ENCODE data around the gene CASQ1. TPM values are rescaled to one million over a fixed set of nuclear protein-coding genes. Genes with fewer than 3 reads are reported as not detected.

Gene CASQ1
- total RNA-seq, 1 donor from 2014 or later: 0.25 TPM

DNA sequence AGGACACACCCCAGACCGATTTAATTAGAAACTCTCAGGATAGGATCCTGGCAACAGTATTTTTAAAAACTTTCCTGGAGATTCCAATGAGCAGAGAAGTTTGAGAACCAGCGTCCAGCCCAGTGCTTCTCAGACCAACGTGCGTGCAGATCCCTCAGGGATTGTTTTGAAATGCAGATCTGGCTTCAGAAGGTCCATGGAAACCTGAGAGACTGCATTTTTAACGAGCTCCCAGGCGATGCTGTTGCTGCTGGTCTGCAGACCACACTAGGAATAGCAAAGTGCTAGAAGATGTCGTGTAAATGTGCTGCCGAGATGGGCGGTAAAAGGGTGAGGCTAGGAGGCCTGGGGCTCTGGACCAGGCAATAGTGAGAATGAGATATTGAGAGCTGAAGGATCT is 18.4 kb upstream of the CASQ1 start:
- Mint-ChIP-seq H3K4me1 (ENCODE audit: low read depth) (peaks cover 28% of the 10 kb centered on the region), H3K9me3 (ENCODE audit: low read depth) (no peaks in the 10 kb centered on the region), H3K27ac (ENCODE audit: unreplicated experiment) (no peak overlapping the region), H3K36me3 (ENCODE audit: low read depth) (no peaks in the 10 kb centered on the region), H3K27me3 (ENCODE audit: low read depth) (peaks cover 4% of the 10 kb centered on the region), H3K4me3 (ENCODE audit: unreplicated experiment) (no peak overlapping the region)
- TF ChIP-seq, protein P1, sequence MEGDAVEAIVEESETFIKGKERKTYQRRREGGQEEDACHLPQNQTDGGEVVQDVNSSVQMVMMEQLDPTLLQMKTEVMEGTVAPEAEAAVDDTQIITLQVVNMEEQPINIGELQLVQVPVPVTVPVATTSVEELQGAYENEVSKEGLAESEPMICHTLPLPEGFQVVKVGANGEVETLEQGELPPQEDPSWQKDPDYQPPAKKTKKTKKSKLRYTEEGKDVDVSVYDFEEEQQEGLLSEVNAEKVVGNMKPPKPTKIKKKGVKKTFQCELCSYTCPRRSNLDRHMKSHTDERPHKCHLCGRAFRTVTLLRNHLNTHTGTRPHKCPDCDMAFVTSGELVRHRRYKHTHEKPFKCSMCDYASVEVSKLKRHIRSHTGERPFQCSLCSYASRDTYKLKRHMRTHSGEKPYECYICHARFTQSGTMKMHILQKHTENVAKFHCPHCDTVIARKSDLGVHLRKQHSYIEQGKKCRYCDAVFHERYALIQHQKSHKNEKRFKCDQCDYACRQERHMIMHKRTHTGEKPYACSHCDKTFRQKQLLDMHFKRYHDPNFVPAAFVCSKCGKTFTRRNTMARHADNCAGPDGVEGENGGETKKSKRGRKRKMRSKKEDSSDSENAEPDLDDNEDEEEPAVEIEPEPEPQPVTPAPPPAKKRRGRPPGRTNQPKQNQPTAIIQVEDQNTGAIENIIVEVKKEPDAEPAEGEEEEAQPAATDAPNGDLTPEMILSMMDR (IDR thresholded peaks at IDR 0.05): no peak
- no peak for DNase-seq (ENCODE audit: low spot score)

DNA sequence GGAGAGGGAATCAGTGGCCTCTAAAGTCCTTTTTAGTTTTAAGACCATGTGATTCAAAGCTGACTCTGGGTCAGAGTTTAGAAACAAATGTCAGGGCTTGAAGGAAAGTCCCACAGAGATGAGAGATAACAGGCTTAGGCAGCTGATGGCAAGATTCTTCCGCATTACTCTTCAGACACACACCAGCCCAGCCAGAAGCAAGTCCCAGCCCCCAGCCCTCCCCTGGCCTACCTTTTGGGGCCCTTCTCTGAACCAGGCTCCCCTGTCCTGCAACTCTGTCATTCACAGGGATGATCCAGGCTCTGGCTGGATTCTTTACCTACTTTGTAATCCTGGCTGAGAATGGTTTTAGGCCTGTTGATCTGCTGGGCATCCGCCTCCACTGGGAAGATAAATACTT is 13.1 kb upstream of the CASQ1 start:
- TF ChIP-seq, protein P1 (IDR thresholded peaks at IDR 0.05): no peak
- Mint-ChIP-seq H3K9me3 (ENCODE audit: low read depth) (no peaks in the 10 kb centered on the region), H3K4me3 (ENCODE audit: unreplicated experiment) (no peak overlapping the region), H3K27me3 (ENCODE audit: low read depth) (peaks cover 11% of the 10 kb centered on the region), H3K27ac (ENCODE audit: unreplicated experiment) (no peak overlapping the region), H3K36me3 (ENCODE audit: low read depth) (no peaks in the 10 kb centered on the region), H3K4me1 (ENCODE audit: low read depth) (no peaks in the 10 kb centered on the region)
- DNase-seq (ENCODE audit: low spot score): no peak

DNA sequence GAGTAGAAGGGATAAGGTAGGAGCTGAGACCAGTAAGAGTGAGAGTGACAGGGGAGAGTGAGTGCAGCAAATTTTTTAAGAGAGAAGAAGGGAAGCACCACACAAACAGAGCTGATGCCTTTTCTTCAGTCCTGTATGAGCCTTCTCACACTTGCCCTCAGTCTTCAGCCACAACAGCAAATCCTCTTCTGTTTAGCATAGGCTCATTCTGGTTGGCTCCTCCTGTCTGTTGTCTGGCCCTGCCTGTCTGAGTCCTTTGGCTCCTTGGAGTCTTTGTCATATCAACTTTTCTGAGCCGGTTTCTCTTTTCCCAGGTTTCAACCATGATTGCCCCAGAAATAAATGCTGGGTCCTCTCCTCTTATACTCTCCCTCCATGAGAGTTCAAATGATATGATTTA is 12.7 kb upstream of the CASQ1 start:
- no peak for DNase-seq (ENCODE audit: low spot score)
- H3K27ac Mint-ChIP-seq (ENCODE audit: unreplicated experiment): no peak overlapping the region
- no peaks in the 10 kb centered on the region for H3K4me1 Mint-ChIP-seq (ENCODE audit: low read depth)
- TF ChIP-seq, protein P1 (IDR thresholded peaks at IDR 0.05): no peak
- H3K9me3 Mint-ChIP-seq (ENCODE audit: low read depth): no peaks in the 10 kb centered on the region
- H3K27me3 Mint-ChIP-seq (ENCODE audit: low read depth): peaks cover 11% of the 10 kb centered on the region
- no peak overlapping the region for H3K4me3 Mint-ChIP-seq (ENCODE audit: unreplicated experiment)
- no peaks in the 10 kb centered on the region for H3K36me3 Mint-ChIP-seq (ENCODE audit: low read depth)

DNA sequence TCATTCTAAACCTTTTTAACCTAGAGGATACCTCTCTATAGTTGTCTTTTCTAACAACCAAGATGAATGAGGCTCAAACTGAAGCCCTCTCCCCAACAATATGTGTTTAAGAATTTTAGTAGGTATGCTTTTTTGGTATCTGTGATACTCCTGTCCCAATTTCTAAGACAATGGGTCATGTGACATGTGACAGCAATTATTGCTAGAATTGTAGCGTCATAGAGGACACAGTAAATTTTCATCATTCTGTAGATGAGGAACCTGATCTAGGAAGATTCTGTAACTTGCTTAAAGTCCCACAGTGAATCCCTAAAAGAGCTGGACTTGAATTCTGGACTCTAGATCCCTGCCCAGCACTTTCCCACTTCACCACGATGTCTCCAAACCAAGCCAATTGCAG is 11.6 kb upstream of the CASQ1 start:
- Mint-ChIP-seq H3K27ac (ENCODE audit: unreplicated experiment) (no peak overlapping the region), H3K4me1 (ENCODE audit: low read depth) (no peaks in the 10 kb centered on the region), H3K27me3 (ENCODE audit: low read depth) (peaks cover 11% of the 10 kb centered on the region), H3K9me3 (ENCODE audit: low read depth) (no peaks in the 10 kb centered on the region), H3K4me3 (ENCODE audit: unreplicated experiment) (no peak overlapping the region), H3K36me3 (ENCODE audit: low read depth) (no peaks in the 10 kb centered on the region)
- TF ChIP-seq, protein P1 (IDR thresholded peaks at IDR 0.05): no peak
- DNase-seq (ENCODE audit: low spot score): no peak

DNA sequence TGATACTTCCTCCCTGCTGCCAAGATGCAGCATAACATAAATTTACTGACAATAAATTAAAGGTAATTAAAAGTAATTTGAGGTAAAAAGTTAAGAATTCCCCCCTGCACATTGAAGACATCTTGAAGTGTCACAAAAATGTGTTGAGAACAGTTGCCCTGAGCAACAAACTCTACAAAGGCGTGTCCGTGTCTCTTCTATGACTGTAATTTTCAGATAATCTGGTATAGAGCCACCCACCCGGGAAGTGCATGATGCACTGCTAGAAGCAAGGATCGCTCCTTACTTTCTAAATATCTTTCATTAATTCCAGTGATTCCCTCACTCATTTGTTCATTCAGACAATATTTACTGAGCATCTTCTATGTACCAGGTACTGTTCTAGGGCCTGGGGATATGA is 11.0 kb upstream of the CASQ1 start:
- Mint-ChIP-seq H3K9me3 (ENCODE audit: low read depth) (no peaks in the 10 kb centered on the region), H3K27me3 (ENCODE audit: low read depth) (peaks cover 11% of the 10 kb centered on the region), H3K27ac (ENCODE audit: unreplicated experiment) (no peak overlapping the region), H3K4me3 (ENCODE audit: unreplicated experiment) (no peak overlapping the region), H3K4me1 (ENCODE audit: low read depth) (no peaks in the 10 kb centered on the region), H3K36me3 (ENCODE audit: low read depth) (no peaks in the 10 kb centered on the region)
- TF ChIP-seq, protein P1 (IDR thresholded peaks at IDR 0.05): no peak
- DNase-seq (ENCODE audit: low spot score): no peak

All from chondrocyte (in vitro differentiated cells).